GM12878 (cell line): ENCODE results near the gene CTSD. TPM values are rescaled to one million over a fixed set of nuclear protein-coding genes. Genes with fewer than 3 reads are reported as not detected.

Experiments
- ATAC-seq: fragments of 200-7000 bp; cut with Tn5 transposase; 3 replicates; pipeline ENCODE4 v1.9.1; 2020; ENCODE audit warnings: mild to moderate bottlenecking, moderate library complexity
- BruUV-seq: library from RNA; stranded (reverse); fragments of 400-500 nt; replicated peaks from 2 replicates; lab custom pipeline; 2021; lab: Mats Ljungman, UMichigan
- CTCF ChIA-PET: fragments of 300-600 bp; sonication (Branson Sonifier 250); formaldehyde crosslinking; extraction: SDS; loops from one replicate; lab custom pipeline; 2021; ENCODE audit warnings: inconsistent platforms; lab: Yijun Ruan, JAX
- POLR2A ChIA-PET: fragments of 350-600 bp; formaldehyde crosslinking; extraction: SDS; loops from one replicate; lab custom pipeline; 2021; ENCODE audit warnings: inconsistent platforms; lab: Charles Lee
- RAD21 ChIA-PET: fragments of 300-600 bp; sonication (Branson Sonifier 250); formaldehyde crosslinking; loops from one replicate; lab custom pipeline; 2023; ENCODE audit warnings: antibody characterized with exemption; ENCODE audit not compliant: unreplicated experiment; lab: Charles Lee
- SMC1A ChIA-PET: fragments of 300-600 bp; sonication (Branson Sonifier 250); formaldehyde crosslinking; loops from one replicate; lab custom pipeline; 2023; ENCODE audit not compliant: unreplicated experiment, uncharacterized antibody; lab: Charles Lee
- DNase-seq: peaks from one replicate; pipeline ENCODE4 v3.0.0-alpha.2; 2011; ENCODE audit warnings: low read depth, low spot score
- FAIRE-seq: peaks from 3 replicates; lab custom pipeline; 2011; peaks lifted over from hg19 to GRCh38; lab: Jason Lieb, UNC
- H2AFZ ChIP-seq: 2 replicates; pipeline ENCODE4 v1.6.0; 2011; ENCODE audit warnings: low read depth, low read length, control low read depth; ENCODE audit not compliant: control insufficient read depth
- H3K27ac ChIP-seq: 2 replicates; pipeline ENCODE4 v1.5.1; 2011; ENCODE audit warnings: control low read depth; ENCODE audit not compliant: control insufficient read depth, insufficient read depth
- H3K27me3 ChIP-seq, 2 experiments: replicated peaks in 1 of 2; 2 replicates each; pipeline versions ENCODE4 v1.6.0 to v1.6.1; 2011; ENCODE audit warnings: low read length in 1 of 2; ENCODE audit not compliant: control insufficient read depth in 2 of 2, insufficient read depth in 2 of 2
- H3K36me3 ChIP-seq, 2 experiments: 2 replicates each; pipeline ENCODE4 v1.5.1; 2011; ENCODE audit warnings: low read length in 1 of 2; ENCODE audit not compliant: control insufficient read depth in 2 of 2, insufficient read depth in 2 of 2
- H3K4me1 ChIP-seq: 2 replicates; pipeline ENCODE4 v1.6.1; 2011; ENCODE audit warnings: mild to moderate bottlenecking, low read length, moderate library complexity, mixed read lengths; ENCODE audit not compliant: control insufficient read depth, insufficient read depth
- H3K4me2 ChIP-seq: 2 replicates; pipeline ENCODE4 v1.6.0; 2011; ENCODE audit warnings: control low read depth; ENCODE audit not compliant: control insufficient read depth, insufficient read depth
- H3K4me3 ChIP-seq: fragments of 200-600 bp; sonication (generic); 2 replicates; pipeline ENCODE4 v1.5.1; 2016
- H3K79me2 ChIP-seq: 2 replicates; pipeline ENCODE4 v1.6.0; 2011; ENCODE audit warnings: low read length; ENCODE audit not compliant: control insufficient read depth, insufficient read depth
- H3K9ac ChIP-seq: 2 replicates; pipeline ENCODE4 v1.8.0; 2011; ENCODE audit warnings: low read length, control low read depth, mixed read lengths; ENCODE audit not compliant: control insufficient read depth, insufficient read depth
- H3K9me3 ChIP-seq: replicated peaks from 3 replicates; pipeline ENCODE4 v1.5.1; 2011; ENCODE audit warnings: mild to moderate bottlenecking, low read length; ENCODE audit not compliant: control insufficient read depth, insufficient read depth
- H4K20me1 ChIP-seq: 2 replicates; pipeline ENCODE4 v1.6.0; 2011; ENCODE audit not compliant: control insufficient read depth, insufficient read depth
- CBX3 ChIP-seq: fragments of 200-600 bp; sonication (generic); IDR thresholded peaks from 2 replicates; pipeline ENCODE4 v1.6.1; 2016; ENCODE audit warnings: low read depth, borderline replicate concordance
- HCFC1 ChIP-seq: fragments of 150-350 bp; IDR thresholded peaks from 2 replicates; pipeline ENCODE4 v1.6.1; 2014; ENCODE audit warnings: low read length
- IRF3 ChIP-seq: fragments of 450-650 bp; IDR thresholded peaks from 2 replicates; pipeline ENCODE4 v1.6.1; 2014; ENCODE audit warnings: mild to moderate bottlenecking
- KDM1A ChIP-seq: fragments of 200-600 bp; sonication (generic); IDR thresholded peaks from 2 replicates; pipeline ENCODE4 v1.6.1; 2016; ENCODE audit warnings: borderline replicate concordance
- MEF2A ChIP-seq: IDR thresholded peaks from 2 replicates; pipeline ENCODE4 v1.6.1; 2011; ENCODE audit warnings: low read depth, mild to moderate bottlenecking, low read length, moderate library complexity; ENCODE audit not compliant: insufficient read depth
- MTA3 ChIP-seq: IDR thresholded peaks from 2 replicates; pipeline ENCODE4 v1.6.1; 2012; ENCODE audit warnings: low read length, inconsistent platforms, borderline replicate concordance
- NFYA ChIP-seq: IDR thresholded peaks from 2 replicates; pipeline ENCODE4 v1.6.1; 2011; ENCODE audit warnings: low read depth, mild to moderate bottlenecking, low read length, improper control_type of control experiment, borderline replicate concordance
- NRF1 ChIP-seq: conservative IDR thresholded peaks from 2 replicates; pipeline ENCODE4 v1.6.1; 2011; ENCODE audit warnings: mild to moderate bottlenecking, low read depth, low read length, improper control_type of control experiment
- PBX3 ChIP-seq: IDR thresholded peaks from 2 replicates; pipeline ENCODE4 v1.6.1; 2011; ENCODE audit warnings: mild to moderate bottlenecking, low read depth, low read length, moderate library complexity; ENCODE audit not compliant: insufficient replicate concordance
- POU2F2 ChIP-seq: IDR thresholded peaks from 3 replicates; pipeline ENCODE4 v1.6.1; 2011; ENCODE audit warnings: low read depth, mild to moderate bottlenecking, low read length, borderline replicate concordance
- STAT1 ChIP-seq: fragments of 450-650 bp; conservative IDR thresholded peaks from 2 replicates; pipeline ENCODE4 v1.6.1; 2014; ENCODE audit warnings: antibody characterized with exemption, mild to moderate bottlenecking
- ZNF207 ChIP-seq: fragments of 450-650 bp; IDR thresholded peaks from 2 replicates; pipeline ENCODE4 v1.6.1; 2014; ENCODE audit warnings: antibody characterized with exemption, mild to moderate bottlenecking, borderline replicate concordance
- ZSCAN29 ChIP-seq: fragments of 450-650 bp; IDR thresholded peaks from 2 replicates; pipeline ENCODE4 v1.6.1; 2017; ENCODE audit warnings: mild to moderate bottlenecking, moderate library complexity
- WGBS: methylation state at CpG from one replicate; pipeline ENCODE4 v1.1.6; 2016; ENCODE audit warnings: low lambda C conversion rate; ENCODE audit not compliant: insufficient replicate concordance, insufficient coverage; ENCODE audit errors: missing lambda C conversion rate; 5-methylcytosine and 5-hydroxymethylcytosine counted together
- in situ Hi-C: fragments of 300-500 bp; cut with MboI; formaldehyde crosslinking; loops from 9 replicates; pipeline ENCODE4 v1.14.3; 2018; ENCODE audit warnings: mixed read lengths
- intact Hi-C: fragments of 100-400 bp; cut with micrococcal nuclease; formaldehyde crosslinking; loops from one replicate; pipeline ENCODE4 v1.14.2; 2022; ENCODE audit not compliant: unreplicated experiment
- polyA plus RNA-seq, 11 experiments: library from polyadenylated mRNA; depleted of rRNA in 4 of 11; unstranded in 6 of 11; stranded (reverse) in 5 of 11; fragments of >200 nt; fragmentation: Nextera tagmentation in 4 of 11; fragmentation: Illumina TruSeq in 1 of 11; extraction: Ambion mirVana in 4 of 11; extraction: Trizol in 1 of 11; gene quantifications; 1 replicate in 1 of 11; 2 replicates in 10 of 11; pipeline versions ENCODE4 v1.2.1 to v1.2.3, GENCODE V29; 2011 to 2016; ENCODE audit warnings: inconsistent platforms in 2 of 11, missing spikeins in 2 of 11, low read depth in 1 of 11
- total RNA-seq, 4 experiments: library from RNA; depleted of rRNA in 3 of 4; stranded (reverse); fragments of >200 nt in 3 of 4; fragmentation: Illumina TruSeq in 1 of 4; extraction: Trizol in 1 of 4; gene quantifications; 2 replicates each; pipeline versions ENCODE4 v1.2.1 to v1.2.3, GENCODE V29; 2013 to 2021
- TF ChIP-seq, protein P1 (sequence below): IDR thresholded peaks from 2 replicates; pipeline ENCODE4 v1.6.1; 2012; ENCODE audit warnings: low read length, inconsistent platforms

CTSD gene
- total and polyA plus RNA-seq, 10 of the 15 experiments (the other 5 are each of a cell fraction or from before 2014, with no cell fraction given) = 0.42 to 54.6 (median 25.0) TPM

GRCh38 chr11:1755344-1755691 lies 8.4 kb downstream of the CTSD start:
- ATAC-seq (no peak), DNase-seq (no peak), FAIRE-seq (no peak)
- Histone ChIP-seq H3K27me3 (no peaks in the 10 kb centered on the region), H3K4me1 (no peaks in the 10 kb centered on the region), H3K36me3 (no peaks in the 10 kb centered on the region), H3K4me3 (no peak overlapping the region), H3K27ac (no peak overlapping the region), H4K20me1 (no peaks in the 10 kb centered on the region), H2AFZ (no peak overlapping the region), H3K9me3 (no peaks in the 10 kb centered on the region), H3K9ac (no peak overlapping the region), H3K79me2 (no peaks in the 10 kb centered on the region), H3K4me2 (no peak overlapping the region)
- in situ Hi-C loops = no loop called here
- BruUV-seq = no TSS peak
- no peak for TF ChIP-seq CBX3
- TF ChIP-seq POU2F2 = no peak
- CTCF ChIA-PET = no interaction called here
- 73% methylated on average over 9 of the region's 9 CpGs for WGBS
- POLR2A ChIA-PET = no interaction called here
- SMC1A ChIA-PET = no interaction called here
- intact Hi-C loops = no loop called here
- RAD21 ChIA-PET = no interaction called here

GRCh38 chr11:1754376-1755150 lies 9.2 kb downstream of the CTSD start:
- H3K27me3 ChIP-seq = no peaks in the 10 kb centered on the region
- SMC1A ChIA-PET = no interaction called here
- intact Hi-C loops = no loop called here
- no peaks in the 10 kb centered on the region for H3K4me1 ChIP-seq
- no peak overlapping the region for H3K9ac ChIP-seq
- RAD21 ChIA-PET = interaction anchor here (0.5 kb wide), 1 partner anchor 198 kb away, joined by 3 read pairs; no protein-coding TSS in a partner anchor
- CTCF ChIA-PET = no interaction called here
- H3K4me2 ChIP-seq = no peak overlapping the region
- H4K20me1 ChIP-seq = no peaks in the 10 kb centered on the region
- no peaks in the 10 kb centered on the region for H3K79me2 ChIP-seq
- H3K36me3 ChIP-seq = no peaks in the 10 kb centered on the region
- no peak overlapping the region for H2AFZ ChIP-seq
- H3K27ac ChIP-seq = no peak overlapping the region
- POLR2A ChIA-PET = no interaction called here
- H3K4me3 ChIP-seq = no peak overlapping the region
- in situ Hi-C loops = no loop called here
- no TSS peak for BruUV-seq
- DNase-seq = no peak
- H3K9me3 ChIP-seq = no peaks in the 10 kb centered on the region
- 83% methylated on average over 8 of the region's 8 CpGs for WGBS
- no peak for FAIRE-seq
- ATAC-seq = no peak
- TF ChIP-seq ZNF207 (no peak), ZSCAN29 (no peak), KDM1A (no peak), PBX3 (no peak), MTA3 (no peak), IRF3 (no peak), STAT1 (no peak), NFYA (no peak), NRF1 (no peak), MEF2A (no peak), HCFC1 (no peak)
- TF ChIP-seq, protein P1, sequence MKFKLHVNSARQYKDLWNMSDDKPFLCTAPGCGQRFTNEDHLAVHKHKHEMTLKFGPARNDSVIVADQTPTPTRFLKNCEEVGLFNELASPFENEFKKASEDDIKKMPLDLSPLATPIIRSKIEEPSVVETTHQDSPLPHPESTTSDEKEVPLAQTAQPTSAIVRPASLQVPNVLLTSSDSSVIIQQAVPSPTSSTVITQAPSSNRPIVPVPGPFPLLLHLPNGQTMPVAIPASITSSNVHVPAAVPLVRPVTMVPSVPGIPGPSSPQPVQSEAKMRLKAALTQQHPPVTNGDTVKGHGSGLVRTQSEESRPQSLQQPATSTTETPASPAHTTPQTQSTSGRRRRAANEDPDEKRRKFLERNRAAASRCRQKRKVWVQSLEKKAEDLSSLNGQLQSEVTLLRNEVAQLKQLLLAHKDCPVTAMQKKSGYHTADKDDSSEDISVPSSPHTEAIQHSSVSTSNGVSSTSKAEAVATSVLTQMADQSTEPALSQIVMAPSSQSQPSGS = no peak
